Osteocyte (in vitro differentiated cells): Measurements from ENCODE around the gene CAPSL. TPM values are rescaled to one million over a fixed set of nuclear protein-coding genes. Genes with fewer than 3 reads are reported as not detected.

Experiments
- DNase-seq: peaks from one replicate; pipeline ENCODE4 v3.0.0; 2021; ENCODE audit warnings: mixed read lengths; ENCODE audit not compliant: unreplicated experiment; ENCODE audit errors: extremely low spot score
- H3K27ac Mint-ChIP-seq: one replicate; pipeline ENCODE4 v1.8.0; 2021; ENCODE audit warnings: mild to moderate bottlenecking, mixed read lengths; ENCODE audit not compliant: unreplicated experiment
- H3K27me3 Mint-ChIP-seq: one replicate; pipeline ENCODE4 v1.8.0; 2021; ENCODE audit warnings: mixed read lengths; ENCODE audit not compliant: unreplicated experiment
- H3K36me3 Mint-ChIP-seq: one replicate; pipeline ENCODE4 v1.8.0; 2021; ENCODE audit warnings: mixed read lengths; ENCODE audit not compliant: unreplicated experiment
- H3K4me1 Mint-ChIP-seq: one replicate; pipeline ENCODE4 v1.8.0; 2021; ENCODE audit warnings: mixed read lengths; ENCODE audit not compliant: unreplicated experiment
- H3K4me3 Mint-ChIP-seq: one replicate; pipeline ENCODE4 v1.8.0; 2021; ENCODE audit warnings: mild to moderate bottlenecking, moderate library complexity, mixed read lengths; ENCODE audit not compliant: unreplicated experiment
- H3K9me3 Mint-ChIP-seq: one replicate; pipeline ENCODE4 v1.8.0; 2021; ENCODE audit warnings: mixed read lengths; ENCODE audit not compliant: unreplicated experiment
- total RNA-seq: library from RNA; stranded (reverse); gene quantifications from 2 replicates; pipeline ENCODE4 v1.2.1, GENCODE V29; 2021
- TF ChIP-seq, protein P1 (sequence below): fragments of 200-600 bp; sonication (generic); IDR thresholded peaks from 2 replicates; pipeline ENCODE4 v1.5.0; 2021; ENCODE audit warnings: antibody characterized with exemption, mild to moderate bottlenecking, moderate library complexity

Gene CAPSL
- total RNA-seq, 1 donor from 2014 or later, result not detected

DNA sequence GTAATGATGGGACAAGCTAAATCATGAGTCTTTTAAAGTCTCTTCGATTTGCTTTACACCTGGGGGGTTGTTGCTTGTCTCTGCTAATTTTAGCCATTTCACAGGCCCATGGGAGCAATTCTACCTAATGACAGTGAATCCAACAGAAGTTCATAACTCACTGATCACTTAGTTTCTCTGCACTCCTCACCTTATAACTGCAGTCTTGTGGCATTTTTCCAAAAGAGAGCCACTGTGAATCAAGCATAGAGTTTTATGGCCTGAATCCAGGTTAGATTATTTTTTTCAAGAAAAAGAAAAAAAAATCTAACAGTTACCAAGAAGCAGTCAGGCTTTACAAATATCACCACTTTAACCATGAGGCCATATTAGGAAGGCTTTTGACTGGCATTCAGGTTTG, 83.2 kb downstream of the CAPSL start:
- Mint-ChIP-seq H3K36me3 (no peaks in the 10 kb centered on the region), H3K27me3 (no peaks in the 10 kb centered on the region), H3K27ac (no peak overlapping the region), H3K4me1 (peaks cover 60% of the 10 kb centered on the region), H3K4me3 (no peak overlapping the region), H3K9me3 (no peaks in the 10 kb centered on the region)
- DNase-seq, result no peak
- TF ChIP-seq, protein P1, sequence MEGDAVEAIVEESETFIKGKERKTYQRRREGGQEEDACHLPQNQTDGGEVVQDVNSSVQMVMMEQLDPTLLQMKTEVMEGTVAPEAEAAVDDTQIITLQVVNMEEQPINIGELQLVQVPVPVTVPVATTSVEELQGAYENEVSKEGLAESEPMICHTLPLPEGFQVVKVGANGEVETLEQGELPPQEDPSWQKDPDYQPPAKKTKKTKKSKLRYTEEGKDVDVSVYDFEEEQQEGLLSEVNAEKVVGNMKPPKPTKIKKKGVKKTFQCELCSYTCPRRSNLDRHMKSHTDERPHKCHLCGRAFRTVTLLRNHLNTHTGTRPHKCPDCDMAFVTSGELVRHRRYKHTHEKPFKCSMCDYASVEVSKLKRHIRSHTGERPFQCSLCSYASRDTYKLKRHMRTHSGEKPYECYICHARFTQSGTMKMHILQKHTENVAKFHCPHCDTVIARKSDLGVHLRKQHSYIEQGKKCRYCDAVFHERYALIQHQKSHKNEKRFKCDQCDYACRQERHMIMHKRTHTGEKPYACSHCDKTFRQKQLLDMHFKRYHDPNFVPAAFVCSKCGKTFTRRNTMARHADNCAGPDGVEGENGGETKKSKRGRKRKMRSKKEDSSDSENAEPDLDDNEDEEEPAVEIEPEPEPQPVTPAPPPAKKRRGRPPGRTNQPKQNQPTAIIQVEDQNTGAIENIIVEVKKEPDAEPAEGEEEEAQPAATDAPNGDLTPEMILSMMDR, result no peak

Other genes starting within 250 kb of the CAPSL start
- gene IL7R, start 81.7 kb downstream of the CAPSL start, total RNA-seq, result 0.43 and 0.44 TPM in 2 replicates
- not detected in 2 replicates for gene UGT3A1, start 52.8 kb upstream of the CAPSL start, total RNA-seq
- not detected in 2 replicates for gene UGT3A2, start 128.3 kb upstream of the CAPSL start, total RNA-seq
- 8.2 and 9.9 TPM in 2 replicates for gene LMBRD2, start 213.3 kb upstream of the CAPSL start, total RNA-seq
- gene SKP2, start 213.5 kb upstream of the CAPSL start, total RNA-seq, result 28.4 and 28.9 TPM in 2 replicates